Posterior vena cava (tissue), 2 donors: ENCODE measurements around the gene FHOD1. TPM values are rescaled to one million over a fixed set of nuclear protein-coding genes. Genes with fewer than 3 reads are reported as not detected.

Experiments
- DNase-seq: peaks from one replicate; pipeline ENCODE4 v3.0.0-alpha.2; 2020; ENCODE audit warnings: low spot score
- intact Hi-C, 2 donors: fragments of 100-400 bp; cut with DNase I; formaldehyde crosslinking; loops; one replicate each; pipeline versions ENCODE4 v1.14.1 to v1.14.2; 2022 to 2023
- total RNA-seq, 2 donors: library from RNA; stranded (reverse); fragmentation: NEBNext Ultra II Directional; extraction: Animal tissue kit (Norgen Biotek cat#: 25700); gene quantifications; one replicate each; pipeline ENCODE4 v1.2.1, GENCODE V29; 2021
- donor health status: DM: yes; HTN: yes; CAD: no.
- donor health status: DM: yes; HTN: yes; CAD: no.

FHOD1 gene
- total RNA-seq, 2 donors from 2014 or later: 23.8 to 32.9 TPM

GRCh38 chr16:67199808-67200198 is 47.5 kb downstream of the FHOD1 start:
- intact Hi-C loops: no loop called here
- no peak for DNase-seq

GRCh38 chr16:67199011-67199807 is 48.1 kb downstream of the FHOD1 start, which contains the start of gene ELMO3:
Gene ELMO3, plus strand, starts transcription at chr16:67199131. Its CDS starts 196 bp downstream, at chr16:67199327.
- intact Hi-C loops: no loop called here
- no peak for DNase-seq

- intact Hi-C loops: no loop called here
- no peak for DNase-seq
These were observed 49.0 kb downstream of the FHOD1 start for GRCh38 chr16:67198238-67198734.

GRCh38 chr16:67197704-67198103 is 49.6 kb downstream of the FHOD1 start:
- no peak for DNase-seq

GRCh38 chr16:67196881-67197280 is 50.4 kb downstream of the FHOD1 start:
- no peak for DNase-seq
- intact Hi-C loops: no loop called here

More at GRCh38 chr16:67197704-67198103, 49.6 kb downstream of the FHOD1 start:
- intact Hi-C loops: no loop called here

- intact Hi-C loops: no loop called here
- no peak for DNase-seq
These were observed 51.6 kb downstream of the FHOD1 start for GRCh38 chr16:67195676-67196075.

- DNase-seq: no peak
- intact Hi-C loops: no loop called here
These were observed 53.0 kb downstream of the FHOD1 start for GRCh38 chr16:67194260-67194659.

- intact Hi-C loops: no loop called here
- DNase-seq: no peak
These were observed 53.7 kb downstream of the FHOD1 start for GRCh38 chr16:67193536-67193935.

- DNase-seq: no peak
- intact Hi-C loops: no loop called here
These were observed 54.4 kb downstream of the FHOD1 start for GRCh38 chr16:67192781-67193361.

GRCh38 chr16:67191995-67192681 is 55.1 kb downstream of the FHOD1 start, which contains the start of gene E2F4:
Gene E2F4, plus strand, starts transcription at chr16:67192155. Its CDS starts 73 bp downstream, at chr16:67192228.
- DNase-seq: peak; percentile 98
- intact Hi-C loops: no loop called here

- no peak for DNase-seq
- intact Hi-C loops: no loop called here
These were observed 55.8 kb downstream of the FHOD1 start for GRCh38 chr16:67191411-67191994.

GRCh38 chr16:67190448-67191399 is 56.6 kb downstream of the FHOD1 start:
- intact Hi-C loops: no loop called here
- DNase-seq: no peak

GRCh38 chr16:67190041-67190440 is 57.2 kb downstream of the FHOD1 start, which contains the start of gene EXOC3L1:
Gene EXOC3L1, minus strand, starts transcription at chr16:67190136. Its CDS starts 460 bp downstream, at chr16:67189676.
- intact Hi-C loops: no loop called here
- DNase-seq: no peak

- intact Hi-C loops: loop anchor here in 1 of 2 donors (10.0 kb wide), 1 partner anchor 214 kb away; no protein-coding TSS in a partner anchor
These were observed 58.5 kb downstream of the FHOD1 start for GRCh38 chr16:67188798-67189197.

GRCh38 chr16:67188323-67188722 is 59.0 kb downstream of the FHOD1 start:
- no peak for DNase-seq
- intact Hi-C loops: loop anchor here in 1 of 2 donors (10.0 kb wide), 1 partner anchor 214 kb away; no protein-coding TSS in a partner anchor

More at GRCh38 chr16:67188798-67189197, 58.5 kb downstream of the FHOD1 start:
- DNase-seq: no peak

- intact Hi-C loops: loop anchor here (2.0 to 10.0 kb wide), 2 partner anchors 213 to 231 kb away; no protein-coding TSS in a partner anchor
- no peak for DNase-seq
These were observed 59.9 kb downstream of the FHOD1 start for GRCh38 chr16:67187175-67187890.

- no peak for DNase-seq
- intact Hi-C loops: loop anchor here (2.0 to 10.0 kb wide), 2 partner anchors 212 to 230 kb away; no protein-coding TSS in a partner anchor
These were observed 60.7 kb downstream of the FHOD1 start for GRCh38 chr16:67186550-67186950.
